Measurements from ENCODE around the gene CECR2.

- TF ChIP-seq CTCF (IDR thresholded peaks at IDR 0.05; ENCODE audit: low read depth, low read length, poor library complexity, severe bottlenecking) (no peak), EZH2phosphoT487 (IDR thresholded peaks at IDR 0.05; ENCODE audit: borderline replicate concordance, low read length) (no peak)
Observed at GRCh38 chr22:17435375-17435774, 66.1 kb downstream of the CECR2 start.

All from DOHH2 (cell line).